NAMALWA (cell line): ENCODE measurements around the gene ACOX3.
A peak's percentile ranks its signal among the peaks of the same experiment; 100 is the strongest.

ENCODE experiments used
- DNase-seq: peaks from one replicate; pipeline ENCODE4 v3.0.0-alpha.2; 2015; ENCODE audit warnings: low spot score

Gene ACOX3

GRCh38 chr4:8467016-8467415 is 26.5 kb upstream of the ACOX3 start:
- no peak for DNase-seq

GRCh38 chr4:8465615-8466611 is 25.4 kb upstream of the ACOX3 start:
- DNase-seq: no peak

- DNase-seq: no peak
These were observed 23.9 kb upstream of the ACOX3 start for GRCh38 chr4:8464381-8464780.

- DNase-seq: no peak
These were observed 23.3 kb upstream of the ACOX3 start for GRCh38 chr4:8463811-8464210.

- no peak for DNase-seq
These were observed 21.1 kb upstream of the ACOX3 start for GRCh38 chr4:8461616-8462015.

- no peak for DNase-seq
These were observed 20.6 kb upstream of the ACOX3 start for GRCh38 chr4:8461086-8461485.

- no peak for DNase-seq
These were observed 19.4 kb upstream of the ACOX3 start for GRCh38 chr4:8459867-8460445.

GRCh38 chr4:8457646-8458252 is 17.2 kb upstream of the ACOX3 start:
- DNase-seq: no peak

- no peak for DNase-seq
These were observed 13.4 kb upstream of the ACOX3 start for GRCh38 chr4:8453957-8454356.

GRCh38 chr4:8451440-8452182 is 11.1 kb upstream of the ACOX3 start:
- DNase-seq: no peak

GRCh38 chr4:8446122-8446521 is 5.6 kb upstream of the ACOX3 start:
- DNase-seq: no peak

GRCh38 chr4:8443801-8444200 is 3.3 kb upstream of the ACOX3 start:
- no peak for DNase-seq

GRCh38 chr4:8442596-8443358 is 2.3 kb upstream of the ACOX3 start:
- no peak for DNase-seq

GRCh38 chr4:8441499-8442091 is 1.1 kb upstream of the ACOX3 start:
- peak; percentile 11 for DNase-seq

- peak; percentile 80 for DNase-seq
These were observed 520 bp downstream of the ACOX3 start for GRCh38 chr4:8439914-8440491.

GRCh38 chr4:8439168-8439567 is 1.4 kb downstream of the ACOX3 start:
- no peak for DNase-seq

- no peak for DNase-seq
These were observed 1.8 kb downstream of the ACOX3 start for GRCh38 chr4:8438743-8439142.

- DNase-seq: no peak
These were observed 3.2 kb downstream of the ACOX3 start for GRCh38 chr4:8437281-8437680.

- peak; percentile 83 for DNase-seq
These were observed 4.8 kb downstream of the ACOX3 start for GRCh38 chr4:8435656-8436121.

- no peak for DNase-seq
These were observed 6.1 kb downstream of the ACOX3 start for GRCh38 chr4:8434251-8435073.
